NCI-H748 (cell line): Measurements from ENCODE around the gene NDRG3.
"Not testable (repeated sequence)": the region's sequence is repeated elsewhere in the genome, so short reads cannot be mapped to it uniquely, and the experiment has no call there.

ENCODE experiments used
- DNase-seq: peaks from one replicate; lab custom pipeline; 2025; ENCODE audit not compliant: unreplicated experiment; lab: John Stamatoyannopoulos, UW

NDRG3 gene

GRCh38 chr20:36700438-36700837, 45.5 kb downstream of the NDRG3 start:
- no peak for DNase-seq

GRCh38 chr20:36695467-36695866, 50.4 kb downstream of the NDRG3 start:
- DNase-seq: not testable (repeated sequence)

DNA sequence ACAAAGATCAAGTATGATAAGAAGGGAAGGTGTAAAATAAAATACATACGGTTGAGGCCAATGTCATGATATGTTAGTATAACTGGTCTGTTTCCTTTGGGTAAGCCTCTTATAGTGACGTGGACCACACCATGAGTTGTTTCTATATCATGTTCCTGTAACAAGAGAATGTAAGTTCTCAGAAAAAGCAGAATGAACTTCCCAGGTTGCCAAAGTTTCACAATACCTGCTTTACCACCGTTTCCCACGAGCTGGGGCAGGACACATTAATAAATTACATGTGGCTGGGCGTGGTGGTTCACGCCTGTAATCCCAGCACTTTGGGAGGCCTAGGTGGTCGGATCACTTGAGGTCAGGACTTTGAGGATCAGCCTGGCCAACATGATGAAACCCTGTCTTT, 57.3 kb downstream of the NDRG3 start:
- DNase-seq: no peak

- DNase-seq: no peak
Measured at GRCh38 chr20:36687850-36688249, 58.0 kb downstream of the NDRG3 start.

DNA sequence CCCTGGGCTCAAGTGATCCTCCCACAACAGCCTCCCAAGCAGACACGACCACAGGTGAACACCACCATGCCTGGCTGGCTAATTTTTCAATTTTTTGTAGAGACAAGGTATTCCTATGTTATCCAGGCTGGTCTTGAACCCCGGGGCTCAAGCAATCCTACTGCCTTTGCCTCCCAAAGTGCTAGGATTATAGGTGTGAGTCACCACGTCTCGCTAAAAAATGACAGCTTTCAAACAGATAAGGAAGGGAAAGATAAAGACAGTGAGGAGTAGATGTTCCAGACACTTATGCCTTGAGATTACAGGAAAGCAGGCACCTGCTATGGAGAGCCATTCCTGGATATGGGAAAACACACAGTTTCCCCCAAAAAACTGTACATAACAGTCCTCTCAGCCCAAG, 58.9 kb downstream of the NDRG3 start:
- no peak for DNase-seq

GRCh38 chr20:36686504-36686903, 59.4 kb downstream of the NDRG3 start:
- no peak for DNase-seq

- DNase-seq: no peak
Measured at GRCh38 chr20:36684747-36685146, 61.1 kb downstream of the NDRG3 start.

GRCh38 chr20:36682311-36682710, 63.6 kb downstream of the NDRG3 start:
- DNase-seq: no peak

DNA sequence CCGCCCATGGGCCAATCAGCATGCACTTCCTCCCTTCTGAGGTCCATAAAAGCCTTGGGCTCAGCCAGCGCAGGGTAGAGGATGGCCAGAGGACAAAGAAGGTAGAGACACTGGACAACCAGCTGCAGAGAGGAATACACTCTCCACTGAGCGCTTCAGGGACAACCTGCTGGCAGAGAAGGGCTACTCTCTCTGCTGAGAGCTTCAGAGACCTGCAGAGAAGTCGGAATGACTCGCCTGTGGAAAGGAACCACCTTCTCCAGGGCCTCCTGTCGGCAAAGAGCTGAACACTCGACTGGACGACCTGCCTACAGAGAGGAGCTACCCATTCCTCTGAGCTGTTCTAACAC, 68.5 kb downstream of the NDRG3 start:
- DNase-seq: no peak

DNA sequence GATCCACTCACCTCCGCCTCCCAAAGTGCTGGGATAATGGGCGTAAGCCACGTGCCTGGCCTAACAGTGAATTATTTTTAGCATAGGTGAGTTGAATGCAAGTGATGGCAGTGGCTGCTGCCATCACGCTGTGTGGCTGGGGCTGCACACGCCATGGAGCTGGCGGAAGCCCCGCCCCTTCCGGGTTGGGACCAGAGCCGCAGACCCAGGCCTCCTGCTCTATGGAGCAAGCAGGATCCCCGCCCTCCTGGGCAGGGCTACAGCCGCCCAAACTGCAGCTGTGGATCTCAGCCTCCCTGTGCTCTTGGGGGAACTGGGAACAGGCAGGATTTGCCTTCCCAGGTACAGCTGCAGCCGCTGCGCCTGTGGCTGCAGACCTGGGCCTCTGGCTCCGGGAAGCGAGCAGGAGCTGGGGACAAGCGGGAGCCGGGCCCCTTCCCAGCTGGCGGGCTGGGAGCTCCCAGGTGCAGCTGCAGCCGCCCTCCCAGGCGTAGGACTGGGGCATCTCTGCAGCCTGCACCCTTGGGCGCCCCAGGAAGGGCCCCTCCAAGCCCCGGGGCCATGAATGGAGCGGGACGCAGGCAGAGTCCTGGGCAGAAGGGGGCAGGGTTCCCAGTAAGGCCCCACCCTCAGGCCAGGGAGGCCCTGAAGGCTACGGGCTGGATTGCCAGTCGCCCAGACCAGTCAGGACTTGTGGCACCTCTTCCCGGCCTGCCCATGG, 69.0 kb downstream of the NDRG3 start:
- DNase-seq: no peak

GRCh38 chr20:36675545-36675944, 70.3 kb downstream of the NDRG3 start:
- not testable (repeated sequence) for DNase-seq

DNA sequence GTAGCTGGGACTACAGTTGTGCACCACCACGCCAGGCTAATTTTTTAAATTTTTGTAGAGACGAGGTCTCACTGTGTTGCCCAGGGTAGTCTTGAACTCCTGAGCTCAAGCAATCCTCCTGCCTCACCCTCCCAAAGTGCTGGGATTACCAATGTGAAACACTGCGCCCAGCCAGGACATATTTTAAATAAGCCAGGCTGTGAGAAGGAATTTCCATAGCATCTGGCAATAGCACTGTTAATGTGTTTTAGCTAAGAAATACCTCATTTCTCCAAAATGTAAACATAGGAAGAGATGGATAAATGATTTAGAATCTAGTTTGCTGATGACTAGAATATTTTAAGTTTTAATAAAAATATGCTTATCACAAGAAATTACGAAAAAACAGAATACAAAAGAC, 72.9 kb downstream of the NDRG3 start:
- DNase-seq: no peak

DNA sequence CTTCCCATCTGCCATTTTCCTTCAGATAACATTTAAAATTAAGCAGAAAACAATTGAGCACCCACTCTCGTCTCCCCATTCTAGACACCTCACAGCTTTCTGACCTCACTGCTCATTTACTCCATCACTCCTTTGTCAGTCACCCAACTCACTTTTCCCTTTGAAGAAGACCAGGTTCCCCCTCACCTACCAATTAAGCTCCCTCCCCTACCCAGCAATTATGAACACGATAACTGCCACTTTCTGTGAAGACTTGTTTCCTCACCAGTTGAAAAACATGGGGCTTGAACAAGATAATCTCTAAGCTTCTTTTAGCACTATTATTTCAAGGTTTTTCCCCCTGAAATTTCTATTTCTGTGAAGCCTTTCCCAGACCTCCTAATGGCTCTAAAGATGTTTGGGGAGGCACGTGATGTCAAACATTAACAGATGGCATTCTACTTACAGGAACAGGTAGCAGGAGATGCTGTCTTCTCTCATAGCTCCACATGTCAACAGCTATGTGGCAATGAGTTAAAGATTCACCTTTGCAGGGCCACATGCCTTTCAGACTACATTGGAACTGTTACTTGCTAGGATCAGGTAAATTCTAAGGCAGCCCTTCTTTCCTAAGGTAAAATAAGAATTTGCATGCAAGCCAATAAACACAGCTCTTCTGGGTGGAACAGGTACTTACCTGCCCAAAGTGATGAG, 75.1 kb downstream of the NDRG3 start:
- no peak for DNase-seq

DNA sequence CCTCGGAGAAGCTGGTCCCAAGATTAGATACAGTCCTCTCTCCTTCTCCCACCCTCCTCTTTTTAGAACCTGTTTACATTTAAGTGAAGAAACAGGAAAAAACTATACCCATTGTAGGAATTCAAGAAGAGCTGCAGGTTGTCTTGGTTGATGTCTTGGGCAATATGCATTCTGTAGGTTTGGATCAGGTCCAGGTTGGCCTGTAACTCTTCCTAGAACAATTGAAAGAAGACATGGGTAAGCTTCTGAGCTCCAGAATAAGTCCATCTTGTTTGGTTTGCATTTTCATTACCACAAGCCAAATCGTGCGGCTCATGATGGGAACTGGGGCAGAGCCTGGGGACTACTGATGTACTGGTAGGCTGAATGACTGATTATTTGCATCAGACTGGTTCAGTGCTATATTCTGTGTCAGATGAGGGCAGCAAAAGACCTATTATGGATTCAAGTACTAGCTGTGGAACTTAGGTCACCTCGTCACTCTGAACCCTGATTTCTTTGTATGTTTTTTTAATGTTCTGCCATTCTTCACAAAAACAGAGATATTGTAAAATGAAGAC, 79.6 kb downstream of the NDRG3 start:
- no peak for DNase-seq

- no peak for DNase-seq
Measured at GRCh38 chr20:36663031-36663430, 82.9 kb downstream of the NDRG3 start.

- DNase-seq: no peak
Measured at GRCh38 chr20:36658300-36658699, 87.6 kb downstream of the NDRG3 start.

- no peak for DNase-seq
Measured at GRCh38 chr20:36656733-36657132, 89.2 kb downstream of the NDRG3 start.

- no peak for DNase-seq
Measured at GRCh38 chr20:36655004-36655403, 90.9 kb downstream of the NDRG3 start.

GRCh38 chr20:36654506-36654905, 91.4 kb downstream of the NDRG3 start:
- DNase-seq: no peak

GRCh38 chr20:36653456-36653855, 92.4 kb downstream of the NDRG3 start:
- no peak for DNase-seq

- DNase-seq: no peak
Measured at GRCh38 chr20:36647196-36648121, 98.4 kb downstream of the NDRG3 start.
